Measurements from ENCODE around the gene FGFRL1. TPM values are rescaled to one million over a fixed set of nuclear protein-coding genes. Genes with fewer than 3 reads are reported as not detected.
A peak's percentile ranks its signal among the peaks of the same experiment; 100 is the strongest.
"Not testable (repeated sequence)": the region's sequence is repeated elsewhere in the genome, so short reads cannot be mapped to it uniquely, and the experiment has no call there.

The FGFRL1 gene
- total RNA-seq, 1 experiment from 2014 or later, result 4.6 TPM

DNA sequence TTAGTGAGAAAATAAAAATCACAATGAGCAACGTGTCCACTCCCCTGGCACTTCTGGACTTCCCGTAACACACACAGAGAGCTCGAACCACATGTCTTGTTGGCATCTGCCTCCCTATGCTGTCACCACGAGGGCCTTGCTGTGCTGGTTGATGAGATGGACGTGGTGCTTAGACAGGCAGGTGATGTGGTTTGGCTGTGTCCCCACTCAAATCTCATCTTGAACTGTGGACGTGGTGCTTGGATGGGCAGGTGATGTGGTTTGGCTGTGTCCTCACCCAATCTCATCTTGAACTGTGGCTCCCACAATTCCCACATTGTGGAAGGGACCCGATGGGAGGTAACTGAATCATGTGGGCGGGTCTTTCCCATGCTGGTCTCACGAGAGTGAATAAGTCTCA lies 40.0 kb downstream of the FGFRL1 start:
- no peak for DNase-seq (ENCODE audit: low read depth)

DNA sequence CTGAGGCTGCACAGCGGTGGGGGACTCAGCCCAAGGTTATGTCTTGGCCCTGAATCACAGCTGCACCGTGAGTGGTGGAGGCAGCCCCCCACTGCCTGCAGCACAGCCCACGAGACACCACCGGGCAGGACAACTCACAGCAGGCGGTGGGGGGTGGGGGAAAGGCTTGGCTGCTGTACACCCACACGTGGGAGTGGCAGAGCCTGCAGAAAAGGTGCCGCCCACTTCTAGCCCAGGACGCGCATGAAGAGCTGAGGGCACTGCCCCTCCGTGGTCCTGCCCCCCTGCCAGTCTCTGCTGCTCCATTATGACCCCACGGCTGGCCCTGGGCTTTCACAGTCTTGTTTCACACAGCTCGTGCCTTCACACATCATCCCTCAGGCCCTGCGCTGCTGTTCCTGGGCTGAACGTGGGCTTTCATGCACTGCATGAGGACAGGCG lies 40.8 kb downstream of the FGFRL1 start:
- no peak for DNase-seq (ENCODE audit: low read depth)

DNA sequence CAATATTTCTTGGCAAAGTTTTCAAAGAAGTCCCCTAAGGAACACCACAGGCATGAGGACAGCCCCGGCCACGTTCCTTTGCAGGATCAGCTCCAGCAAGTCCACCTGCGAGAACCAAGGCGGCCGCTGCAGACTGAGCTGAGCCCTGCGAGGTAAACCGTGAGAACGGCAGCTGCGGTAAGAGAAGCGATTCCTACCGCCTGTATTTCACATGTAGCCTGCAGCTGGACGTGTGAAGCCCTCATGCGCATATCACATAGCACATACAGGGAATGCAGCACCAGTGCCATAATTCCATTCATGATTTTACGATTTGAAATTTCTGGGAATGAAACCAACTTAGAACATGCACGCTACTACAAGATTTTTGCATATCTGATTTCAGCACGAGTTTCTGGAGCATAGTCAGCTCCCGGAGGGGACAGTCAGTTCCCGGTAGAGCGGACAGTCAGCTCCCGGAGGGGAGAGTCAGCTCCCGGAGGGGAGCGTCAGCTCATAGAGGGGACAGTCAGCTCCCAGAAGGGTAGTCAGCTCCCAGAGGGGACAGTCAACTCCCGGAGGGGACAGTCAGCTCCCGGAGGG lies 41.7 kb downstream of the FGFRL1 start:
- no peak for DNase-seq (ENCODE audit: low read depth)

DNA sequence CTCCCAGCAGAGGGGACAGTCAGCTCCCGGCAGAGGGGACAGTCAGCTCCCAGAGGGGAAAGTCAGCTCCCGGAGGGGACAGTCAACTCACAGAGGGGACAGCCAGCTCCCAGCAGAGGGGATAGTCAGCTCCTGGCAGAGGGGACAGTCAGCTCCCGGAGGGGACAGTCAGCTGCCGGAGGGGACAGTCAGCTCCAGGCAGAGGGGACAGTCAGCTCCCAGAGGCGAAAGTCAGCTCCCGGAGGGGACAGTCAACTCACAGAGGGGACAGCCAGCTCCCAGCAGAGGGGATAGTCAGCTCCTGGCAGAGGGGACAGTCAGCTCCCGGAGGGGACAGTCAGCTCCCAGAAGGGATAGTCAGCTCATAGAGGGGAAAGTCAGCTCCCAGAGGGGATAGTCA lies 42.5 kb downstream of the FGFRL1 start:
- DNase-seq (ENCODE audit: low read depth), result not testable (repeated sequence)

DNA sequence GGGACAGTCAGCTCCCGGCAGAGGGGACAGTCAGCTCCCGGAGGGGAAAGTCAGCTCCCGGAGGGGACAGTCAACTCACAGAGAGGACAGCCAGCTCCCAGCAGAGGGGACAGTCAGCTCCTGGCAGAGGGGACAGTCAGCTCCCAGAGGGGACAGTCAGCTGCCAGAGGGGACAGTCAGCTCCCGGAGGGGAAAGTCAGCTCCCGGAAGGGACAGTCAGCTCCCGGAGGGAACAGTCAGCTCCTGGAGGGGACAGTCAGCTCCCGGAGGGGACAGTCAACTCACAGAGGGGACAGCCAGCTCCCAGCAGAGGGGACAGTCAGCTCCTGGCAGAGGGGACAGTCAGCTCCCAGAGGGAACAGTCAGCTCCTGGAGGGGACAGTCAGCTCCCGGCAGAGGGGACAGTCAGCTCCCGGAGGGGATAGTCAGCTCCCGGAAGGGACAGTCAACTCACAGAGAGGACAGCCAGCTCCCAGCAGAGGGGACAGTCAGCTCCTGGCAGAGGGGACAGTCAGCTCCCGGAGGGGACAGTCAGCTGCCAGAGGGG lies 43.3 kb downstream of the FGFRL1 start:
- not testable (repeated sequence) for DNase-seq (ENCODE audit: low read depth)

DNA sequence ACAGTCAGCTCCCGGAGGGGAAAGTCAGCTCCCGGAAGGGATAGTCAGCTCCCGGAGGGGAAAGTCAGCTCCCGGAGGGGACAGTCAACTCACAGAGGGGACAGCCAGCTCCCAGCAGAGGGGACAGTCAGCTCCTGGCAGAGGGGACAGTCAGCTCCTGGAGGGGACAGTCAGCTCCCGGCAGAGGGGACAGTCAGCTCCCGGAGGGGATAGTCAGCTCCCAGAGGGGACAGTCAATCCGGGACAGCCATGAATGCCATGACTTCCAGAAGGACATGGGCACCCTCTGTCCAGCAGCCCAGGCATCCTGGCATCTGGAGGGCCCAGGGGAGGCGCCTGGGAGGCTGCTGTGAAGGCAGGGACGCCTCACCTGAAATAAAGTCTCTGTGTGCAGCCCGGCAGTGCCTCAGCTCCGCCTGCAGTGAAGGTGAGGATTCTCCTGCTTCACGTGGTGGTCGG lies 43.8 kb downstream of the FGFRL1 start:
- DNase-seq (ENCODE audit: low read depth), result not testable (repeated sequence)

DNA sequence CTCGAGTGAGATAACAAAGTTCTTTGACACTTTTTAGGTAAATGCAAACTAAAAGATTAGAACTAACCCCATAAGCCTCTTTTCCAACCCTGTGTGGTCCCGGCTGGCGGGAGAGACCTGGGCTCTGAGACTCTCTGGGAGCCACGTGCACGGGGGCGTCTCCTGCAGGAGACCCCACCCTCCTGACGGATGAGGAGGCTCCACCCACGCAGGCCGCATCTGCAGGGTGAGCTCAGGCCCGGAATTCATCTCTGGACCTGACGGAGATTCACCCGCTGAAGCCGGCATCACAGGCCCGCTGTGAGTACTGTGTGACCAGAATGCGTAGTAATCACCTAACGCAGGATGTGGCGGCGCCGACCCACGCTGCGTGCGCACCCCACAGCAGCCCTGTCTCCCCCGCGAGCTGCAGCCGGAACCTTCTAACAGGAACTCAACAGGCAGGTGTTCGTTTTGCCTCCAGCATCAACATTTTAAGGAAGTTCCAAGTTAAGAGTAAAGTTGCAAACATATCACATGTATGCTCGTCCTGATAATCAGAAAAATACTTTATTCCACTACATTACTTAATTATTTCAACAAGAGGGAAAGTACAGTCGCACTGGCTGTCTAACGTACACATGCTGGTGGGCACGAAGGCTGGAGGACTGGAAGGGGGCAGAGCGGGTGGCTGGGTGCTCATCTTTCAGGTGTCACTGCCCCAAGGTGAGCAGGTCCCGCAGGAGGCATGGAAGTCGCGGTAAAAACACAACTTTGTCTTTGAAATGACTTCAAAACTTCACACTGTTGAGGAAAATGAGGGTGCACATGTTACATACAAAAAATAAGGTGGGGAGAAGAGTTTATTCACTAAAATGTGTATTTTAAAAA lies 44.5 kb downstream of the FGFRL1 start:
- no peak for DNase-seq (ENCODE audit: low read depth)

DNA sequence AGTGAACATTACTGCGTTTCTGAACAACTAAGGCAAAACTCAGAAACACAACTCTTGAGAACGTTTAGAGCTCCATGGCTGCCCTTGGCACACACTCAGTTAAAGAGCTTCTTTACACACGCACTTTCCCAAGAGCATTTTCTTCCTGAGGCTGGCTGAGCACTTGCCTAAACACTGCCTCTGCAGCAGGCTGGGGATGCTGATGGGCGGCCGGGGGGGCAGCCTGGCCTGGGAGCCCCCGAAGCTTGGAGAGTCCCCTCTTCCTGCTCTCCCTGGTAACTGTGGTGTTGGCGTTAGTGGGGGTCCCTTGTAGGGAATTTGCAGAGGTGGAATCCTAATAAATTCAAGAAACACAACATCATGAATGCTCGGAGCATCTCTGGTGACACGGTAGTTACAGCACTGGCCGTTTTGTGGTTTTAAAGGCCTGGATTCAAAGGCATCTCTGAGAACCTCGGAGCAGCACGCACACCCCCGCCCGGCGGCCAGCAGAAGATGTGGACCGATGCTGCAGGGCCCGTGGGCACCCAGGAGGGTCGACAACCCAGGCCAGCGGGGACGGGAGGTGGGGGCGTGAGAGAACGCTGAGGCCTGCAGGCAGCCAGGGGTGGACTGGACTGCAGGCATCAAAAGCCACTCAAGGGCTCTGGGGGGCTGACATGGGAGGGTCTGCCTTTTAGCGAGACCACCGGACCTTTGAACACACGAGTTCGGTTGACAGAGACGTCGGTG lies 45.4 kb downstream of the FGFRL1 start:
- DNase-seq (ENCODE audit: low read depth), result no peak

DNA sequence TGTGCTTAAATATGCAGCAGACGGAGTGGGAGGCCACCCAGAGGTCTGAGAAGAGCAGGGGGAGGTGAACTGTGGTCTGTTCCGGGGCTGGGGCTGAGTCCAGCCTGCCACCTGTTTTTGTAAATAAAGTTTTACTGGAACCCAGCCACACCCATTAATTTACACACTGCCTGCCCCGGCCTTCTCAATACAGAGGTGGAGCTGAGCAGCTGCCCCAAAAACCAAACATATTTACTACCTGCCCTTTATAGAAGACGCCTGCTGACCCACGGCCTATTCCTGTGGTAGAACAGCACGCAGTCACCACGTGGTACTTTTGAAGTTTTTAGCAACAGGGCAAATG lies 45.9 kb downstream of the FGFRL1 start:
- no peak for DNase-seq (ENCODE audit: low read depth)

DNA sequence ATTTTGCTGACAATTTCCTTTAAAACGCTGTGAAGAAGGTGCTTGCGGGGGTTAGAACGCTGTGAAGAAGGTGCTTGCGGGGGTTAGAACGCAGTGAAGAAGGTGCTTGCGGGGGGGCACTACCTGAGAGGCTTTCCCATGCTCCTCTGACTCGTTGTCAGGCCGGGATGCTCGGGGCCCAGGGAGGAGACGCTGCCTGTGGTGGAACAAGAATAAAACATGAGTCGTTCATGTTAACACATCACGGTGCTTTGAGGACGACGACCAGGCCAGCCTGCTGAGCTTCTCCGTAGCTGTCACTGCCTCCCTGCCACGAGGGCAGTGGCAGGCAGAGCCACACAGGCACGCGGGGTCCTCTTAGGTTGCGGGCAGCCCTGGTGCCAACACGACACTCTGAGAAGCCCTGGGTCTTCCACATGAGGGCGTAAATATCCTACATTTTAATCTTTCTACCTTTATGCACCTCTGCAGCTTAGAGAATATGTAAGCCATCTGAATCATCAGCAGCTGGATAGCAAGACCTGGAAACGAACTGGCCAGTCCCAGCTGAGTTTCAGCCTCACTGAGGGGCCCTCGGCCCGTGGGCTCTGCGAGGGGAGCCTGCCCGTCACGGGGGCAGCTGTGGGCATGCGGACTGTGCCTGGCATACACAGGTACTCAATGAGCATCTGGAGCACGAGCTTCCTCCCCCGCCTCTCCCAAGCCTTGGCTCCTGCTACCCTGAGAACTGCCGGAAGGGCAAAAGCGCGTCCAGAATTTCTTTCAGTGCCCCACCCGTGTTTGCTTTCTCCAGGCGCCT lies 47.0 kb downstream of the FGFRL1 start:
- no peak for DNase-seq (ENCODE audit: low read depth)

DNA sequence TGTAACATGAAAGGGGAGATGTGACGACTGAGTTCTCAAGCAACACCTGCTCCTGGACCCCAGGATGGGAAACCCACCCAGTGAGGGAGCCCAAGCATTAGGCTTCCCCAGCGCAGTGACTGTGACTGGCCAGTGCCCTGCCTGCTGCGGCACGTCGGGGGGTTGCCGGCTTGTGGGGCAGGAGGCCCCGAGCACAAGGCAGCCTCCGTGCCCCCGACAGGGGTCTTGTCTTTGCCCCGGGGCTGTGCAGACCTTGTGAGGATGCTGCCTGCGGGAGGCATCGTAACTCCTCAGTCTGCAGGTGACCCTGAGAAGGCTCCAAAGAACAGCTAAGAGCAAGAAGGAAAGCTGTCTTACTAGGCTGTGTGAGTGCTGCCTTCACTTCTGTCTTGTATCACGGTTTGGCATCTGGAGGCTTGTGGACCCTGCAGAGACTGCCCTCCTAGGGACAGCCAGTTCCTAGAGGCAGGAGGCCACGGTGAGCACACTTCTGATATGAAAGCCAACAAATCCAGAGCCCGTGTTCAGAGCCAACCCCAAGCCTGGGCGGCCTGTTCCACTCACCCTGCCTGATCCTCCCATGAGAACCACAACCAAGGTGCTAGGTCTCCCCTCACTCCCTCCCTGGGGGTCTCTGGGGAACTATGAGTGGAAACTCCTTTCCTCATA lies 47.7 kb downstream of the FGFRL1 start:
- DNase-seq (ENCODE audit: low read depth), result no peak

DNA sequence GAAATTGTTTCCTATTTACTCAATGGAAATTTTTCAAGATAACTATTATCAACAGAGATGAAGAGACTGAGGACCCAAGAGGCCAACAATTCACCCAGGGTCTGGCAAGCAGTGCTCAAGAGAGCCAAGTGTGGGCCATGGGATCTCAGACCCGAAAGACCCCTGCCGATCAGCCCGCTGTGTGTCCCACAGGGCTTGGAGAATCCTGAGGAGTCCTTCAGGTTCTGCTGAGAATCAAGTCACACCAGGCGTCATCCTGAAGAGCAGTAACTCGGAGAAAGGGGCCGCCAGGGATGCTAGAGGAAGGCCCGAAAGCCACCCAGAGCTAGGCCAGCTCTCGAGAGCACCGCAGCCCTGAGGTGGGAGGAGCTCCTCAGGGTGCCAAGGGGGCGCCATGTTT lies 48.7 kb downstream of the FGFRL1 start:
- no peak for DNase-seq (ENCODE audit: low read depth)

DNA sequence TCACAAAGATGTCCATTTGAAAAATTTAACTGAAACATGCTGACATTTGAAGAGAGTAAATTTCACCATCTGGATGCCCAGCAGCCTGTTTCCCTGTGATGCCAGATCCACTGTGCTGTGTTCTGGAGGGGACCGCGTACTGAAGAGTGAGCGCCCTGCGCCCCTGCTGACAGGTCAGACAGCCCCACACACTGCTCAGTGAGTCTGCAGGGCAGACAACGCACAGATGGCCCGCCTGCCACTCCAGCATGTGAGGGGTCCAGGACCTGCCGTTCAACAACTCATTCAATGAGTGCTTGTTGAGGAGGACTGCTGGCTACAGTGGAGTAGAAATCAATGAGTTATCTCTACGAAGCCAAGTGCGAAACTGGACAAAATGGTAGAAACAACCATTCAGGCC lies 49.2 kb downstream of the FGFRL1 start:
- DNase-seq (ENCODE audit: low read depth), result no peak

DNA sequence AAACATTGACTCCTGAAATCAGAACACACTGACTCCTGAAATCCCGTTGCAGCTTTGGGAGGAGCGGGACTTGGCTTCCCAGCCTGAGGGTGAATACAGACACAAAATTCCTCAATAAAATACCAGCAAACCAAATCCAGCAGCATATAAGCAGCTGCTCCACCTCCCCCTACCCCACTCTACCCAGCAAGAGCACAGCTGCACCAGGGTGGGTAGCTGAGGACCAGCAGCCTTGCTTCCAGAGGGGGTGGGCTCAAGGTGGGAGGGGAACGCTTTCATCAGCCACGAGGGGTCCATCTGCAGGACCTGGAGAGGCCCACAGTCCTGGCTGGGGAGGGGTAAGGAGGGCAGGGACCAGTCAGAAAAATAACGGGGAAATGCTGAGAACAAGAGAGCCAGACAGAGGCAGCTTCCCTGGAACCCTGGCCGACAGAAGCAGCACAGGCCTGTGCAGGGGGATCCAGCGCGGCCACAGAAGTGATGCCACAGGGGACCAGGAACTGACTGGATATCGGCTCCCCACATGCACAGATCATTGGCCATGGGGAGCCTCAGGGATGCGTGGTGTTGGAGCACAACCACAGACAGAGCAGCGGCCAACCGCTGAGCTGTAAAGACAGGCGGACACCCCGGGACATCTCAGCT lies 49.8 kb downstream of the FGFRL1 start:
- no peak for DNase-seq (ENCODE audit: low read depth)

DNA sequence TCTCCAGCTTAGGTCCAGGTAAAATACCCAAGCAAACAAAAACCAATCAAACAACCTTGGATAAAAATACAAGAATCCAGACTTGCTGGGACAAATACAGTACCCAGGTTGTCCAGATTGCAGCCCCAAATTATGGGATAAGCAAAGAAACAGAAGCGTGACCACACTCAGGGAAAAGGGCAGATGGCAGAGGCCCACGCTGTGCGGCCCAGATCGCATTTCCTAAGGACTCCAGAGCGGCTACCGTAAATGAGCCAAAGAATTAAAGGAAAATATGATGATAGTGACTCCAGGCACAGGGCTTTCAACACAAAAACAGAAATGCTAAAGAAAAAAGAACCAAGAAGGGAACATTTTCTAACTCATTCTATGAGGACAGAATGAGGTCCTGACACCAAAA lies 50.3 kb downstream of the FGFRL1 start:
- DNase-seq (ENCODE audit: low read depth), result no peak

DNA sequence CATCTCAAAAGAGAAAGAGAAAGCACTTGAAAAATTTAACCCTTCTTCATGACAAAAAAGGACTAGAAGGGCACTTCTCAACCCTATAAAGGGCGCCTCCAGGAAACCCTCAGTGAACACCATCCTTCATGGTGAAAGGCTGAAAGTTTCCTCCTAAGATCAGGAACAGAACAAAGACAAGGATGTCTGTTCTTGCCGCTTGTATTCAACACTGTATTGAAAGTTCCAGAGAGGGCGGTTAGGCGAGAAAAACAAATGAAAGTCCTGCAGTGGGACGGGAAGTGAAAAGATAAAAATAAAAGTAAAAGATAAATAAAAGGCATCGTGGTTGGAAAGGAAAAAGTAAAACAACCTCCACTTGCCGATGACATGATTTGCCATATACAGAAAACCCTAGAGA lies 51.0 kb downstream of the FGFRL1 start:
- no peak for DNase-seq (ENCODE audit: low read depth)

DNA sequence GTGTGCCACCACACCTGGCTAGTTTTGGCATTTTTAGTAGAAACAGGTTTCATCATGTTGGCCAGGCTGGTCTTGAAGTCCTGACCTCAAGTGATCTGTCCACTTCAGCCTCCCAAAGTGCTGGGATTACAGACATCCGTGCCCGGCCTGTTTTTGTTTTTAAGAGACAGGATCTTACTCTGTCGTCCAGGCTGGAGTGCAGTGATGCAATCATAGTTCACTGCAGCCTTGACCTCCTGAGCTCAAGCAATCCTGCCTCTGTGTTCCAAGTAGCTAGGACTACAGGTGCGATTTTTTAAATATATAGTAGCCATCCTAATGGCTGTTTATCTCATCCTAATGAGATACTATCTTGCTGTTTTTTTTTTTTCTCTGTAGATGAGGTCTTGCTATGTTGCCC lies 54.3 kb downstream of the FGFRL1 start:
- no peak for DNase-seq (ENCODE audit: low read depth)

DNA sequence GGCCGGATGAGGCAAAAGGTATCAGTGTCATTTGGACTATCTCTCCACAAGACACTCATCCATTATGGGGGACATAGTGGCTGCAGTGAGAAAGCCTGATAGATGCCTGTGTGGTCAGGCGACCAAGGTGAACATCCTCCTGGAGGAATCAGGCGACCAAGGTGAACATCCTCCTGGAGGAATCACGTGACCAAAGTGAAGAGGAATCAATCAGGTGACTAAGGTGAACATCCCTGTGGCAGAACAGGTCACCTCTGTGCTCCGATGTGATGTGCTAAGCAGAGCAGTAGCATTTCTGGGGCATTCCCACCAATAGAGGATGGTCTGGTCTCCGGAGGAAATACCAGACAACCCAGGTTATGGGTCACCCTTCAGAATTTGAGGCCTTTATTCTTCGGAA lies 58.0 kb downstream of the FGFRL1 start:
- DNase-seq (ENCODE audit: low read depth), result no peak

DNA sequence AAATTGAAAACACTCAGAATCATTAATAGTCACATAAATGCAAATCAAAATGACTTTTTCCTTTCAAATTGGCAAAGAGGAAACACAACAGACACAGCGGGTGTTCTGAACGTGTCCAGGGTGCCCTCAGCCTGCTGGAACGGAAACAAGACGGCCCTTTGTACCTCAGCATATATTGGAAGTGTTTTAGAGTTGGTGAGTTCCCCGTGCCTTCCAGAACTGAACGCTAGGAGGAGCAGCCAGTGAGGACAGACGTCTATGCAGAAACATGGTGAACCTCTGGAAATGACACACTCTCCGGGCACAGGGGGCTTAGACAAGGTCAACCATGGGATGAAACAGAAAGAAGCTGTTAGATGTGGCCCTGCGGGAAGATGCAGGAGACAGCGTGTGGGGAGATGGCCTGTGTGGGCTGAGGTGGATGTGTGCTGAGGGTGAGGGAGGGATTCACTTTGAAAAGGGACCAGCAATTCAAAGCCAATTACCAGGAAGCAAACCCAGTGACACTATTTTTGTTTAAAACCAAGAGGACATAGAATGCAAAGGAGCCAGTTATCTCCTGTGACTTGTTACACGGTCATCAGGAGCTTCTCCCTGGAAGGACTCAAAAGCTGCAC lies 61.5 kb downstream of the FGFRL1 start:
- peak; percentile 53 for DNase-seq (ENCODE audit: low read depth)

DNA sequence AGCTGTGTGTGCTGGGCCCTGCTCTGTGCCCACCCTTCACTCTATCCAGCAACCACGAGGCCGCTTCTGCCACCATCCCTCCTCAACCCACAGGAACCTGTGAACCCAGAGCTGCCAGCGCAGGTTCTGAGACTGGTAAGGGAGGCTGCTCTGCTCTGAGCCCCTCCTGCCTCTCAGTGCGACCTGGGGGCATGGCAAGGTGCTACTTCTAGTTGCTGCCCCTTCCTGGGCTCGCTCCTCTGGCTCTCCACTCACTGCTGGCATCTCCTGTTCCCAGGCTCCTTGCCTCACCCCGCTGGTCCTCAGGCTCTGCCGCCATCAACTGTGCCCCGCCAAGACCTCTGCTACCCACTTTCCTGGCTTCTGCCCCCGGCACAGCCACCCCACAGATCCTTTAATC lies 62.7 kb downstream of the FGFRL1 start:
- DNase-seq (ENCODE audit: low read depth), result no peak
